ENCODE data around the gene VARS2. TPM values are rescaled to one million over a fixed set of nuclear protein-coding genes. Genes with fewer than 3 reads are reported as not detected.

The VARS2 gene
- total RNA-seq, 1 experiment from 2014 or later, result 68.2 TPM

GRCh38 chr6:30891450-30891723, 22.7 kb upstream of the VARS2 start:
- Histone ChIP-seq H3K4me1 (ENCODE audit: insufficient read depth, low read length) (no peaks in the 10 kb centered on the region; the same call in 1 of the 2 replicates), H4K91ac (ENCODE audit: insufficient read length, low read depth, low read length) (no peak overlapping the region), H3K18ac (ENCODE audit: insufficient read length, low read depth, low read length) (no peak overlapping the region), H4K20me1 (ENCODE audit: control insufficient read depth, insufficient read depth, insufficient read length) (no peaks in the 10 kb centered on the region), H3K23ac (ENCODE audit: insufficient read length, low read depth, low read length) (no peak overlapping the region), H3K9me3 (ENCODE audit: control insufficient read depth, low read depth, low read length) (no peaks in the 10 kb centered on the region), H2BK20ac (ENCODE audit: low read depth, low read length, poor library complexity, severe bottlenecking) (no peak overlapping the region), H3K27ac (ENCODE audit: insufficient read length, low read depth, low read length) (no peak overlapping the region), H3K23me2 (ENCODE audit: insufficient read length, low read depth, low read length, poor library complexity, severe bottlenecking) (no peaks in the 10 kb centered on the region), H3K14ac (ENCODE audit: insufficient read depth, low read length) (no peak overlapping the region), H3K56ac (ENCODE audit: insufficient read length, low read depth, low read length) (no peak overlapping the region), H4K5ac (ENCODE audit: insufficient read length, low read depth, low read length) (no peak overlapping the region), H2BK120ac (ENCODE audit: low read depth, low read length, poor library complexity, severe bottlenecking) (no peak overlapping the region), H2AFZ (ENCODE audit: low read length) (no peak overlapping the region), H3K27me3 (ENCODE audit: insufficient read depth, low read length) (no peaks in the 10 kb centered on the region), H2BK12ac (ENCODE audit: insufficient read length, low read depth, low read length) (no peak overlapping the region), H2AK5ac (ENCODE audit: insufficient read length, low read length) (no peak overlapping the region), H3K79me2 (ENCODE audit: insufficient read depth, low read length) (peaks cover 11% of the 10 kb centered on the region; the same call in 1 of the 2 replicates), H3K79me1 (ENCODE audit: insufficient read depth, low read depth, low read length, poor library complexity, severe bottlenecking) (peaks cover 7% of the 10 kb centered on the region), H3K4me2 (ENCODE audit: insufficient read depth, insufficient read length, low read length) (no peak overlapping the region), H3K4ac (ENCODE audit: low read depth, low read length) (no peak overlapping the region), H2BK5ac (ENCODE audit: insufficient read length, low read length) (no peak overlapping the region), H3K9ac (ENCODE audit: extremely low read depth, insufficient read length, low read length) (no peak overlapping the region), H4K8ac (replicated peaks; ENCODE audit: insufficient read length, low read depth, low read length) (no peak overlapping the region), H3T11ph (ENCODE audit: low read length) (no peak overlapping the region), H2BK15ac (ENCODE audit: low read depth, low read length) (no peak overlapping the region)
- H3K36me3 Mint-ChIP-seq (ENCODE audit: insufficient read depth in 1 of 3, low read depth in 3 of 3), result peaks cover 41 to 81% (median 80%) of the 10 kb centered on the region in 3 experiments
- WGBS (ENCODE audit: extremely low coverage, insufficient read length, low lambda C conversion rate), result no CpG with 5 or more reads among the region's 4 CpGs
- TF ChIP-seq CTCF (conservative IDR thresholded peaks at IDR 0.05), result no peak
- H3K4me1 Mint-ChIP-seq, result peaks cover 38 to 44% of the 10 kb centered on the region in 2 experiments
- peak overlapping the region in 1 of 3 experiments; percentile 38; a peak in 2 of 7 replicates for H3K27ac Mint-ChIP-seq
- H3K4me3 Mint-ChIP-seq, result no peak overlapping the region
- H3K27me3 Mint-ChIP-seq (ENCODE audit: low read depth), result no peaks in the 10 kb centered on the region; the same call in 1 of the 2 replicates
- peak; percentile 17 for DNase-seq
- no peaks in the 10 kb centered on the region for H3K9me3 Mint-ChIP-seq
